Caco-2 (cell line): ENCODE measurements around the gene FRAS1. TPM values are rescaled to one million over a fixed set of nuclear protein-coding genes. Genes with fewer than 3 reads are reported as not detected.
"Not testable (repeated sequence)": the region's sequence is repeated elsewhere in the genome, so short reads cannot be mapped to it uniquely, and the experiment has no call there.

Source experiments
- BruUV-seq: library from RNA; stranded (reverse); fragments of 400-500 nt; replicated peaks from 2 replicates; lab custom pipeline; 2021; lab: Mats Ljungman, UMichigan
- CTCF ChIA-PET: fragments of 300-600 bp; sonication (Branson Sonifier 250); formaldehyde crosslinking; loops from one replicate; lab custom pipeline; 2022; ENCODE audit warnings: antibody characterized with exemption; lab: Charles Lee
- POLR2A ChIA-PET: fragments of 300-600 bp; sonication (Branson Sonifier 250); formaldehyde crosslinking; loops from one replicate; lab custom pipeline; 2022; ENCODE audit warnings: antibody characterized with exemption; lab: Charles Lee
- DNase-seq, 2 experiments: peaks; one replicate each; pipeline versions ENCODE4 v3.0.0 to v3.0.0-alpha.2; 2020 to 2022
- H3K27me3 ChIP-seq: replicated peaks from 2 replicates; pipeline ENCODE4 v1.6.0; 2011; ENCODE audit warnings: low read length; ENCODE audit not compliant: control insufficient read depth, insufficient read depth
- H3K36me3 ChIP-seq: 2 replicates; pipeline ENCODE4 v1.5.1; 2011; ENCODE audit warnings: low read length; ENCODE audit not compliant: control insufficient read depth, insufficient read depth
- H3K4me1 ChIP-seq: fragments of 250-450 bp; sonication (Bioruptor Pico); 2 replicates; pipeline ENCODE4 v1.5.1; 2020; ENCODE audit warnings: mild to moderate bottlenecking
- H3K4me3 ChIP-seq: 2 replicates; pipeline ENCODE4 v1.5.1; 2011; ENCODE audit warnings: low read depth, mild to moderate bottlenecking, control low read depth, low read length
- H3K9me3 ChIP-seq: fragments of 250-450 bp; sonication (Bioruptor Pico); 2 replicates; pipeline ENCODE4 v1.5.1; 2020; ENCODE audit warnings: mild to moderate bottlenecking, moderate library complexity
- H3K27ac Mint-ChIP-seq: one replicate; pipeline ENCODE4 v1.8.0; 2022; ENCODE audit warnings: mixed read lengths; ENCODE audit not compliant: unreplicated experiment
- H3K27me3 Mint-ChIP-seq: one replicate; pipeline ENCODE4 v1.8.0; 2022; ENCODE audit warnings: mixed read lengths; ENCODE audit not compliant: insufficient read depth, unreplicated experiment
- H3K36me3 Mint-ChIP-seq: one replicate; pipeline ENCODE4 v1.8.0; 2022; ENCODE audit warnings: mild to moderate bottlenecking, mixed read lengths; ENCODE audit not compliant: insufficient read depth, unreplicated experiment
- H3K4me1 Mint-ChIP-seq: one replicate; pipeline ENCODE4 v1.8.0; 2022; ENCODE audit warnings: low read depth, mixed read lengths; ENCODE audit not compliant: unreplicated experiment
- H3K4me3 Mint-ChIP-seq: one replicate; pipeline ENCODE4 v1.8.0; 2022; ENCODE audit warnings: mild to moderate bottlenecking, moderate library complexity, mixed read lengths; ENCODE audit not compliant: unreplicated experiment
- H3K9me3 Mint-ChIP-seq: one replicate; pipeline ENCODE4 v1.8.0; 2022; ENCODE audit warnings: mixed read lengths; ENCODE audit not compliant: unreplicated experiment
- CTCF ChIP-seq, 2 experiments: fragments of 200-600 bp in 1 of 2; IDR thresholded peaks; 1 replicate in 1 of 2; 2 replicates in 1 of 2; pipeline versions ENCODE4 v1.5.1 to v1.8.0; 2011 to 2022; ENCODE audit warnings: antibody characterized with exemption in 1 of 2, control low read depth in 1 of 2, inconsistent platforms in 1 of 2, low read depth in 1 of 2, low read length in 1 of 2, mild to moderate bottlenecking in 1 of 2, moderate library complexity in 1 of 2; ENCODE audit not compliant: insufficient read depth in 1 of 2, severe bottlenecking in 1 of 2, unreplicated experiment in 1 of 2
- intact Hi-C: fragments of 100-400 bp; cut with micrococcal nuclease; formaldehyde crosslinking; loops from one replicate; pipeline ENCODE4 v1.10.0; 2022; ENCODE audit not compliant: unreplicated experiment
- total RNA-seq: library from RNA; stranded (reverse); gene quantifications from 2 replicates; pipeline ENCODE4 v1.2.3, GENCODE V29; 2022

The FRAS1 gene
- total RNA-seq, 1 experiment from 2014 or later = 40.8 TPM

- intact Hi-C loops = no loop called here
- Mint-ChIP-seq H3K27me3 (no peaks in the 10 kb centered on the region), H3K4me1 (no peaks in the 10 kb centered on the region), H3K36me3 (peaks cover 25% of the 10 kb centered on the region), H3K4me3 (no peak overlapping the region), H3K9me3 (peaks cover 12% of the 10 kb centered on the region), H3K27ac (no peak overlapping the region)
- Histone ChIP-seq H3K9me3 (no peaks in the 10 kb centered on the region), H3K4me1 (no peaks in the 10 kb centered on the region), H3K4me3 (no peak overlapping the region), H3K27me3 (no peaks in the 10 kb centered on the region), H3K36me3 (no peaks in the 10 kb centered on the region; the same call in 1 of the 2 replicates)
- no peak for DNase-seq
- CTCF ChIA-PET = no interaction called here
- no TSS peak for BruUV-seq
- TF ChIP-seq CTCF (IDR thresholded peaks at IDR 0.05; ENCODE audit: insufficient read depth in 1 of 2, low read depth in 1 of 2, low read length in 1 of 2, severe bottlenecking in 1 of 2, unreplicated experiment in 1 of 2) = no peak
- POLR2A ChIA-PET = no interaction called here
These were observed 211.5 kb downstream of the FRAS1 start for GRCh38 chr4:78268597-78268996.

- H3K4me3 Mint-ChIP-seq = not testable (repeated sequence)
These were observed 218.3 kb downstream of the FRAS1 start for GRCh38 chr4:78275450-78275849.

GRCh38 chr4:78286281-78286680, 229.2 kb downstream of the FRAS1 start:
- Mint-ChIP-seq H3K36me3 (peaks cover 5% of the 10 kb centered on the region), H3K27me3 (no peaks in the 10 kb centered on the region), H3K27ac (no peak overlapping the region), H3K9me3 (no peaks in the 10 kb centered on the region), H3K4me1 (no peaks in the 10 kb centered on the region), H3K4me3 (no peak overlapping the region)
- ChIA-PET POLR2A (no interaction called here), CTCF (no interaction called here)
- no peaks in the 10 kb centered on the region for H3K9me3 ChIP-seq
- H3K27me3 ChIP-seq = no peaks in the 10 kb centered on the region
- BruUV-seq = no TSS peak
- H3K4me3 ChIP-seq = no peak overlapping the region
- no peaks in the 10 kb centered on the region for H3K4me1 ChIP-seq
- H3K36me3 ChIP-seq = no peaks in the 10 kb centered on the region
- intact Hi-C loops = no loop called here
- no peak for TF ChIP-seq CTCF (IDR thresholded peaks at IDR 0.05; ENCODE audit: insufficient read depth in 1 of 2, low read depth in 1 of 2, low read length in 1 of 2, severe bottlenecking in 1 of 2, unreplicated experiment in 1 of 2)
- no peak for DNase-seq

More at GRCh38 chr4:78275450-78275849, 218.3 kb downstream of the FRAS1 start:
- DNase-seq, H3K27me3 ChIP-seq, intact Hi-C loops, H3K9me3 ChIP-seq, H3K27me3 Mint-ChIP-seq, POLR2A ChIA-PET, H3K36me3 ChIP-seq, H3K4me1 ChIP-seq, H3K27ac Mint-ChIP-seq, CTCF ChIA-PET, H3K4me3 ChIP-seq, BruUV-seq, H3K4me1 Mint-ChIP-seq: not testable (repeated sequence)
- Mint-ChIP-seq H3K36me3 (peaks cover 14% of the 10 kb centered on the region), H3K9me3 (peaks cover 25% of the 10 kb centered on the region)

- CTCF ChIA-PET = no interaction called here
- POLR2A ChIA-PET = no interaction called here
- peaks cover 13% of the 10 kb centered on the region for H3K36me3 Mint-ChIP-seq
- H3K4me1 ChIP-seq = no peaks in the 10 kb centered on the region
- H3K4me3 ChIP-seq = no peak overlapping the region
- no peak for DNase-seq
- H3K36me3 ChIP-seq = no peaks in the 10 kb centered on the region
- H3K4me3 Mint-ChIP-seq = no peak overlapping the region
- BruUV-seq = no TSS peak
- H3K27me3 Mint-ChIP-seq = no peaks in the 10 kb centered on the region
- H3K4me1 Mint-ChIP-seq = no peaks in the 10 kb centered on the region
- no peak overlapping the region for H3K27ac Mint-ChIP-seq
- no peaks in the 10 kb centered on the region for H3K9me3 ChIP-seq
- no peak for TF ChIP-seq CTCF (IDR thresholded peaks at IDR 0.05; ENCODE audit: insufficient read depth in 1 of 2, low read depth in 1 of 2, low read length in 1 of 2, severe bottlenecking in 1 of 2, unreplicated experiment in 1 of 2)
- intact Hi-C loops = no loop called here
- no peaks in the 10 kb centered on the region for H3K27me3 ChIP-seq
- H3K9me3 Mint-ChIP-seq = no peaks in the 10 kb centered on the region
These were observed 231.2 kb downstream of the FRAS1 start for GRCh38 chr4:78288327-78288726.
